ENCODE results near the gene CCR5AS.

The CCR5AS gene

DNA sequence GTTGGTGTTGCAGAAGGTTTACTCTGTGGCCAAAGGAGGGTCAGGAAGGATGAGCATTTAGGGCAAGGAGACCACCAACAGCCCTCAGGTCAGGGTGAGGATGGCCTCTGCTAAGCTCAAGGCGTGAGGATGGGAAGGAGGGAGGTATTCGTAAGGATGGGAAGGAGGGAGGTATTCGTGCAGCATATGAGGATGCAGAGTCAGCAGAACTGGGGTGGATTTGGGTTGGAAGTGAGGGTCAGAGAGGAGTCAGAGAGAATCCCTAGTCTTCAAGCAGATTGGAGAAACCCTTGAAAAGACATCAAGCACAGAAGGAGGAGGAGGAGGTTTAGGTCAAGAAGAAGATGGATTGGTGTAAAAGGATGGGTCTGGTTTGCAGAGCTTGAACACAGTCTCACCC lies 32.1 kb downstream of the CCR5AS start:
- no peak for DNase-seq

DNA sequence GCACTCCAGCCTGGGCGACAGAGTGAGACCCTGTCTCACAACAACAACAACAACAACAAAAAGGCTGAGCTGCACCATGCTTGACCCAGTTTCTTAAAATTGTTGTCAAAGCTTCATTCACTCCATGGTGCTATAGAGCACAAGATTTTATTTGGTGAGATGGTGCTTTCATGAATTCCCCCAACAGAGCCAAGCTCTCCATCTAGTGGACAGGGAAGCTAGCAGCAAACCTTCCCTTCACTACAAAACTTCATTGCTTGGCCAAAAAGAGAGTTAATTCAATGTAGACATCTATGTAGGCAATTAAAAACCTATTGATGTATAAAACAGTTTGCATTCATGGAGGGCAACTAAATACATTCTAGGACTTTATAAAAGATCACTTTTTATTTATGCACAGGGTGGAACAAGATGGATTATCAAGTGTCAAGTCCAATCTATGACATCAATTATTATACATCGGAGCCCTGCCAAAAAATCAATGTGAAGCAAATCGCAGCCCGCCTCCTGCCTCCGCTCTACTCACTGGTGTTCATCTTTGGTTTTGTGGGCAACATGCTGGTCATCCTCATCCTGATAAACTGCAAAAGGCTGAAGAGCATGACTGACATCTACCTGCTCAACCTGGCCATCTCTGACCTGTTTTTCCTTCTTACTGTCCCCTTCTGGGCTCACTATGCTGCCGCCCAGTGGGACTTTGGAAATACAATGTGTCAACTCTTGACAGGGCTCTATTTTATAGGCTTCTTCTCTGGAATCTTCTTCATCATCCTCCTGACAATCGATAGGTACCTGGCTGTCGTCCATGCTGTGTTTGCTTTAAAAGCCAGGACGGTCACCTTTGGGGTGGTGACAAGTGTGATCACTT lies 34.1 kb downstream of the CCR5AS start:
- DNase-seq, result no peak

- no peak for DNase-seq
These were observed 35.1 kb downstream of the CCR5AS start for GRCh38 chr3:46371519-46372340.

- peak; percentile 44 for DNase-seq
These were observed 35.9 kb downstream of the CCR5AS start, which contains the start of gene CCR5 for GRCh38 chr3:46370839-46371518. TSS of gene CCR5 (plus strand) at chr3:46370946. CDS start at chr3:46372903, 1,957 bp downstream.

DNA sequence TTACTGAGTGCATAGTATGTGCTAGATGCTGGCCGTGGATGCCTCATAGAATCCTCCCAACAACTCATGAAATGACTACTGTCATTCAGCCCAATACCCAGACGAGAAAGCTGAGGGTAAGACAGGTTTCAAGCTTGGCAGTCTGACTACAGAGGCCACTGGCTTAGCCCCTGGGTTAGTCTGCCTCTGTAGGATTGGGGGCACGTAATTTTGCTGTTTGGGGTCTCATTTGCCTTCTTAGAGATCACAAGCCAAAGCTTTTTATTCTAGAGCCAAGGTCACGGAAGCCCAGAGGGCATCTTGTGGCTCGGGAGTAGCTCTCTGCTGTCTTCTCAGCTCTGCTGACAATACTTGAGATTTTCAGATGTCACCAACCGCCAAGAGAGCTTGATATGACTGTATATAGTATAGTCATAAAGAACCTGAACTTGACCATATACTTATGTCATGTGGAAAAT lies 37.2 kb downstream of the CCR5AS start:
- DNase-seq, result no peak

DNA sequence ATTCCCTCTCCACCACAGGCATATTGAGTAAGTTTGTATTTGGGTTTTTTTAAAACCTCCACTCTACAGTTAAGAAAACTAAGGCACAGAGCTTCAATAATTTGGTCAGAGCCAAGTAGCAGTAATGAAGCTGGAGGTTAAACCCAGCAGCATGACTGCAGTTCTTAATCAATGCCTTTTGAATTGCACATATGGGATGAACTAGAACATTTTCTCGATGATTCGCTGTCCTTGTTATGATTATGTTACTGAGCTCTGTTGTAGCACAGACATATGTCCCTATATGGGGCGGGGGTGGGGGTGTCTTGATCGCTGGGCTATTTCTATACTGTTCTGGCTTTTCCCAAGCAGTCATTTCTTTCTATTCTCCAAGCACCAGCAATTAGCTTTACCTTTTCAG lies 37.7 kb downstream of the CCR5AS start:
- no peak for DNase-seq

DNA sequence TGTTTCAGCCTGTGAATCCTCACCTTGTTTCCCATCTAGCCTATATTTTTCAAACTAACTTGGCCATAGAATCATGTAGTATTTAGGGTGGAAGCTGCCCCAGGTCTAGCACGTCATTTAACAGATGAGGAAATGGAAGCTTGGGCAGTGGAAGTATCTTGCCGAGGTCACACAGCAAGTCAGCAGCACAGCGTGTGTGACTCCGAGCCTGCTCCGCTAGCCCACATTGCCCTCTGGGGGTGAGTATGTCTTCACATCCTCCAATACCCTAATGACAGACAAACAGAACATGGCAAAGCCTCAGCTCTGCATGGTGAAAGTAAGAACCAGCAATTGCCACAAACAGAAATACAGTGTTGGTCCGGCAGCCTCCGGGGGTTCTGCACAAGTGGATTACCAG lies 38.3 kb downstream of the CCR5AS start:
- DNase-seq, result peak; percentile 74

DNA sequence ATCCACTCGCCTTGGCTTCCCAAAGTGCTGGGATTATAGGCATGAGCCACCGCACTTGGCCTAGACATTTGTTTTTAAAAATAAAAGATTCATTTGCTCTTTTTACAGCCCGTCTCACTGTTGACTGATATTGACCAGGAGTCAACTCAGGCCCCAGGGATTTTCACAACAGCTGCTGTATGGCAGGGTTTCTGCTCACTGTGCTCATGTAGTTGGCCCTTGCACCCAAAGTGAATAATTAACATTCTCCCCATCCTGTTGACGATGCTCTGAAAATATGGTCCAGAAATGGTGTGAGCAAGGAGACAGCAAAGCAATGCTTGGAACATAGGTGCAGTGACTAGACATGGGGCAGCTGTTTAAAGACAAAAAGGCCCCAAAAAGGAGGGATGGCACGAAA lies 39.1 kb downstream of the CCR5AS start:
- DNase-seq, result no peak

GRCh38 chr3:46365737-46366524 lies 40.9 kb downstream of the CCR5AS start:
- DNase-seq, result no peak

GRCh38 chr3:46365041-46365440 lies 41.8 kb downstream of the CCR5AS start:
- no peak for DNase-seq

- no peak for DNase-seq
These were observed 45.2 kb downstream of the CCR5AS start for GRCh38 chr3:46361408-46362283.

DNA sequence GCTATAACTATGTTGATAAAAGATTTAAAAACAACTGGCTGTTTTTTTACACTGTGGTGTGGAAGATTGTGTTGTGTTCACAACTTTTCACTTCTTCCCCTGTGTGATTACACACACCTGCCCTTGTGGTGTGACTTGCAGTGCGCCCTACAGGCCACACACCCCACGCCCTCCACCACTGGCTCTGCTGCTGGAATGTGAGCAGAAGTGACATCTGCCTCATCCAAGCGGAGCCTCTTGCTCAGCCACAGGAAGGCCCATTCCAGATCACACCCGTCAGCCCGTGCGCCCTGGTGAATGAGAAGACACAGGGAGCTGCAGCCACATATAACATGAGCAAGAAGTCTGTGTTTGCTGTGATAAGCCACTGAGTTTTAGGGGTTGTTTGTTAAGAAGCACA lies 46.0 kb downstream of the CCR5AS start:
- peak; percentile 21 for DNase-seq

DNA sequence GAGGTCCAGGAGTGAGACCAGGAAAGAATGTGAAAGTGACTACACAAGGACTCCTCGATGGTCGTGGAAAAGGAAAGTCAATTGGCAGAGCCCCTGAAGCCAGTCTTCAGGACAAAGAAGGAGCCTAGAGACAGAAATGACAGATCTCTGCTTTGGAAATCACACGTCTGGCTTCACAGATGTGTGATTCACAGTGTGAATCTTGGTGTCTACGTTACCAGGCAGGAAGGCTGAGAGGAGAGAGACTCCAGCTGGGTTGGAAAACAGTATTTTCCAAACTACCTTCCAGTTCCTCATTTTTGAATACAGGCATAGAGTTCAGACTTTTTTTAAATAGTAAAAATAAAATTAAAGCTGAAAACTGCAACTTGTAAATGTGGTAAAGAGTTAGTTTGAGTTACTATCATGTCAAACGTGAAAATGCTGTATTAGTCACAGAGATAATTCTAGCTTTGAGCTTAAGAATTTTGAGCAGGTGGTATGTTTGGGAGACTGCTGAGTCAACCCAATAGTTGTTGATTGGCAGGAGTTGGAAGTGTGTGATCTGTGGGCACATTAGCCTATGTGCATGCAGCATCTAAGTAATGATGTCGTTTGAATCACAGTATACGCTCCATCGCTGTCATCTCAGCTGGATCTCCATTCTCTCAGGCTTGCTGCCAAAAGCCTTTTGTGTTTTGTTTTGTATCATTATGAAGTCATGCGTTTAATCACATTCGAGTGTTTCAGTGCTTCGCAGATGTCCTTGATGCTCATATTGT lies 47.0 kb downstream of the CCR5AS start:
- DNase-seq, result peak; percentile 38

DNA sequence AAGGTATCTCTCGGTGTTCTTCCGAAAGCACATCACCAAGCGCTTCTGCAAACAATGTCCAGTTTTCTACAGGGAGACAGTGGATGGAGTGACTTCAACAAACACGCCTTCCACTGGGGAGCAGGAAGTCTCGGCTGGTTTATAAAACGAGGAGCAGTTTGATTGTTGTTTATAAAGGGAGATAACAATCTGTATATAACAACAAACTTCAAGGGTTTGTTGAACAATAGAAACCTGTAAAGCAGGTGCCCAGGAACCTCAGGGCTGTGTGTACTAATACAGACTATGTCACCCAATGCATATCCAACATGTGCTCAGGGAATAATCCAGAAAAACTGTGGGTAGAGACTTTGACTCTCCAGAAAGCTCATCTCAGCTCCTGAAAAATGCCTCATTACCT lies 48.4 kb downstream of the CCR5AS start:
- no peak for DNase-seq

DNA sequence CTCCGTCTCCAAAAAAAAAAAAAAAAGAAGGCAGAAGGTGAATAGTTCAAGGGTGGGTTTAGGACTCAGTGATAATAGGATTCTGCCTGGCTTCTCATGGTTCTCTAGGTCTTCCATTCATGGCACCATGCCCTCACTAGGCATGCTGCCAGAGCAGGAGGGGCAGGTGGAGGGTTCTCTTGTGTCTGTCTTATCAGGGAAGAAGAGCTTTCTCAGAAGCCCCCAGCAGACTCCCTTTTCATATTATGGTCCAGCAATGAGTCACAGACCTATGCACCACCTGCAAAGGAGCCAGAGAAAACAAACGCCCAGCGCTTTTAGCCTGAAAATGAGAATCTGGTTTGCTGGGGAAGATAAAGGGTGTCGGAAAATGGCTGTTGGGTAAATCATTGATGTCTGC lies 50.0 kb downstream of the CCR5AS start:
- no peak for DNase-seq

GRCh38 chr3:46356276-46356675 lies 50.6 kb downstream of the CCR5AS start:
- DNase-seq, result no peak

DNA sequence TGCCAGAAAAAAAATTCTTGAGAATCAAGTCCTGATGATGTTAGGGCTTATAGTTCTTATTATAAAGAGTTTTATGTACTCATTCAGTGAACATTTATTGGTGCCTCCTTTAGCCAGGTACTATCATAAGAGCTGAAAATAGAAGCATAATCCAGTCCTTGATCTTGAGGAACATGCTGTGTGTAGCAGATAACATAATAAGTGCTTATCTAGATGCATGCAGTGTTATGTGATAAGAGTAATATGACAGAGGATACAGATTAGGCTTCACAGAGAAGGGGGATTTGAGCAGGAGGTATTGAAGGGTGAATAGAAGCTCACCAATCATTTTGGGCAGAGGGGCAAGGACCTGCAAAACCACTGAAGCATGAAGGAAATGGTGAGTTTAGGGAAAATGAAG lies 51.9 kb downstream of the CCR5AS start:
- DNase-seq, result no peak

GRCh38 chr3:46354478-46354877 lies 52.4 kb downstream of the CCR5AS start:
- no peak for DNase-seq

GRCh38 chr3:46353647-46354410 lies 53.0 kb downstream of the CCR5AS start, which contains the start of gene CCR2:
TSS of gene CCR2 (plus strand) at chr3:46354111. CDS start at chr3:46357528, 3,417 bp downstream.
- DNase-seq, result peak; percentile 23

GRCh38 chr3:46353090-46353489 lies 53.8 kb downstream of the CCR5AS start:
- no peak for DNase-seq

All from CD4-positive, alpha-beta T cell treated with Interleukin-17A for 4 hours (primary cell).